H7 (cell line): ENCODE results near the gene NR5A2. TPM values are rescaled to one million over a fixed set of nuclear protein-coding genes. Genes with fewer than 3 reads are reported as not detected.

Experiments used
- DNase-seq: peaks from one replicate; pipeline ENCODE4 v3.0.0; 2012
- H3K27me3 ChIP-seq: 2 replicates; pipeline ENCODE4 v1.6.0; 2011; ENCODE audit warnings: mild to moderate bottlenecking, low read length; ENCODE audit not compliant: control insufficient read depth, insufficient read depth
- H3K36me3 ChIP-seq: replicated peaks from 2 replicates; pipeline ENCODE4 v1.5.1; 2011; ENCODE audit warnings: low read length; ENCODE audit not compliant: control insufficient read depth, insufficient read depth
- H3K4me3 ChIP-seq: 2 replicates; pipeline ENCODE4 v1.5.1; 2011; ENCODE audit warnings: low read depth, mild to moderate bottlenecking, control low read depth, low read length, moderate library complexity; ENCODE audit not compliant: insufficient read depth
- total RNA-seq: library from RNA; depleted of rRNA; stranded (reverse); fragments of >200 nt; shearing (Covaris generic); gene quantifications from 2 replicates; pipeline ENCODE4 v1.2.3, GENCODE V29; 2014; rRNA removed

The NR5A2 gene
- total RNA-seq = 13.2 and 13.9 TPM in 2 replicates

DNA sequence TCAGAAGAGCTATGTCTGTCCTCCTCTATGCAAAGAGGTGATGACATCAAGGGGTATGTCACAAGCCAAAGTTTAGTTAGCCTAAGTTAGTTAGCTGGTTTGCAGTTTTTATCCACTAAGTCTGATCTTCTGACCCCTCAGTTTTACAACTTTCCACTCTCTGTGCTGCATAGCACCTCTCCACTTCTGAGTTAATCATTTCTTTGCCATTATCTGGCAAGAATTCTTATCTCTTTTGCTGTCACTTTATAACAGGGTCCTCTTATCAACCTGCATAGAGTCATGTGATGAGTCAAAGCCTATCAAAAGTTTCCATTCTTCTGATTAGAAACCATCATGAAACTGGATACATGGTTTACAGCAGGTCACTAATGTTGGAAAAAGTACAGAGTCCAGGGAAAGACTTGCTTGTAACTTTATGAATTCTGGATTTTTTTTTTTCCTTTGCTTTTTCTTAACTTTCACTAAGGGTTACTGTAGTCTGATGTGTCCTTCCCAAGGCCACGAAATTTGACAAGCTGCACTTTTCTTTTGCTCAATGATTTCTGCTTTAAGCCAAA, at the start of gene NR5A2:
TSS of gene NR5A2 (plus strand) at position 447 of the 560 bp plus-strand sequence. CDS start 138 bp downstream, outside the sequence.
- no peak within 1 kb of the TSS; the same call in 1 of the 2 replicates for H3K4me3 ChIP-seq
- peaks cover 30% of the 10 kb centered on the region for H3K27me3 ChIP-seq
- no peak for DNase-seq
- no peaks in the 10 kb centered on the region for H3K36me3 ChIP-seq

GRCh38 chr1:199978408-199978940, 49.0 kb upstream of the NR5A2 start:
- Histone ChIP-seq H3K4me3 (no peak overlapping the region), H3K27me3 (no peaks in the 10 kb centered on the region), H3K36me3 (no peaks in the 10 kb centered on the region)
- DNase-seq = no peak

- Histone ChIP-seq H3K4me3 (no peak overlapping the region), H3K27me3 (no peaks in the 10 kb centered on the region), H3K36me3 (no peaks in the 10 kb centered on the region)
- no peak for DNase-seq
These were observed 48.4 kb upstream of the NR5A2 start for GRCh38 chr1:199979071-199979470.

DNA sequence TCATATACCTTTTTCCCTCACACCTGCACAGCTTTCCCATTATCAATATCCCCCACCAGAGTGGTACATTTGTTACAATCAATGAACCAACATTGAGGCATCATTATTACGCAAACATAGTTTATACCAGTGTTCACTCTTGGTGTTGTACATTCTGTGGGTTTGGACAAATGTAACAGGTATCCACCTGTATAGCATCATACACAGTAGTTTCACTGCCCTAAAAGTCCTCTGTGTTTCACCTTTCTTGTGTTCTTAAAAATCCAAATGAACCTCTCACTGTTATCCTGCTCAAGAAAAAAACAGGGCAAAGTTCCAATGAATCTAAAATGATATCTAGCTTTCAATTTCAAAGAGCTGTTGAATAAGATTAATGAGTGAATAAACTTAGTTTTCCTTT, 45.9 kb upstream of the NR5A2 start:
- no peaks in the 10 kb centered on the region for H3K36me3 ChIP-seq
- no peak for DNase-seq
- H3K27me3 ChIP-seq = no peaks in the 10 kb centered on the region
- H3K4me3 ChIP-seq = no peak overlapping the region

DNA sequence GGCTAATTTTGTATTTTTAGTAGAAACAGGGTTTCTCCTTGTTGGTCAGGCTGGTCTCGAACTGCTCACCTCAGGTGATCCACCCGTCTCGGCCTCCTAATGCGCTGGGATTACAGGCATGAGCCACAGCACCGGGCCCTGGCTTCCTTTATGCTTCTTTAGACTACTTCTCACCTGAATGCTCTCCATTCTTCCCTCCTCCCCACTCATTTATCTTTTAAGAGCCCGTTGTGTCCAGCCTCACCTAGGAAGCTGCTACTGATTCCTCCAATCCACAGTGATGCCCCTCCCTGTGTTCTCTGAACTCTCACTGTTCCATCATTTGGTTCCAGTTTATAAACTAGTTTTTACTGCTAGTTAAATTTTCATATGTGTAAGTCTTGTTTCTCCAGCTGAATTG, 44.9 kb upstream of the NR5A2 start:
- H3K36me3 ChIP-seq = no peaks in the 10 kb centered on the region
- DNase-seq = no peak
- H3K27me3 ChIP-seq = no peaks in the 10 kb centered on the region

DNA sequence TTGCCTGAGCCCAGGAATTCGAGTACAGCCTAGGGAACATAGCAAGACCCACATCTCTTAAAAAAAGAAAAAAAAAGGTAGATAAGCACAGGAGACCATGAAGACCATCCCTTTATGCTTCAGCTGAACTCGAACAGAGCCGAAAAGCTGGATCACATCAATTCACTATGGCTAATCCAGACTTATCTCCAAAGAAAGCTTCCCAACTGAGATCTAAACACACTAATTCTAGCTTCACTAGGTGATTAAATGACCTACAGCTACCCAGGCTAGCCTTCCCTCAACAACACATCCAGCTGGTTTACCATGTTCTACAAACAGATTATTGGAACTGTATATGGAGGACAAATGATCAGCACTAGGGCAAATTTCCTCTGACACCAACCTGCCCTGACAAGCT, 44.0 kb upstream of the NR5A2 start:
- no peaks in the 10 kb centered on the region for H3K27me3 ChIP-seq
- no peaks in the 10 kb centered on the region for H3K36me3 ChIP-seq
- DNase-seq = no peak
- H3K4me3 ChIP-seq = no peak overlapping the region

More for the DNA sequence above, 44.9 kb upstream of the NR5A2 start:
- H3K4me3 ChIP-seq = no peak overlapping the region

GRCh38 chr1:199995096-199995685, 32.3 kb upstream of the NR5A2 start:
- H3K27me3 ChIP-seq = no peaks in the 10 kb centered on the region
- no peaks in the 10 kb centered on the region for H3K36me3 ChIP-seq
- no peak for DNase-seq
- no peak overlapping the region for H3K4me3 ChIP-seq

- DNase-seq = no peak
- Histone ChIP-seq H3K27me3 (no peaks in the 10 kb centered on the region), H3K36me3 (no peaks in the 10 kb centered on the region), H3K4me3 (no peak overlapping the region)
These were observed 22.3 kb upstream of the NR5A2 start for GRCh38 chr1:200005165-200005564.

DNA sequence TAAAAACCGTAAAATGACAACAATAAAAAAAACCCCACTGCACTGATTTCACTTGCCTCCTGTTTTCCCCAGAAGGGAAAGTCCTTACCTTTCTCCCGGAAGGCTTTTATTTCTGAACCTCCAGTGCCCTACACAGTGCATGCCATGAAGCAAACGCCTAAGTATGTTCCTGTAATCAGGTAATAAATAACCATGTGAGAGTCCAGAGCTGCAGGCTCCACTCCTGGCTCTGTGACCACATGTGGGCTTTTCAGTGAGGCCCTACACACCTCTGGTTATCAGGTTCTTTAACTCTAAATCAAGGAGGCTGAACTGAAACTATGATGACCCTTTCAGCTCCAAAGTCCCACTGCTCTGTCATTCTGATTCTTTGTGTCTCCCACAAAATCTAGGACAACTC, 20.8 kb upstream of the NR5A2 start:
- no peak for DNase-seq

DNA sequence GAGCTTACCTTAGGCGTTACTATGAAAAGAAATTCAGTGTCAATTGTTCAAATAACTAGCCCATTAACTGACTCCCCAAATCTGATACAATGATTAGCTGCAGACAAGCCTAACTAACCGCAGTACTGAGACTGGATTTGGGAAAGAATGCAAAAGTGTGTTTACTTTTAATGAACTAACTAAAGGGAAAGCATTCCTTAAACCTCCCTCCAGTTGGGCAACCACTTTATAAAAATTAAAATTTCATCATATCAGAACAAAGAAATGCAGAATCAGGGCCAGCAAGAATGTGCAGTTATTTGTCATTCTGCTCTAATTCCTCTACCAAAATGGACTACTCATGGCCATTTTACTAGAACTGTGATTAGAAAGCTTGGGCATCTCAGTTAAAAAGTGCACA, 11.7 kb upstream of the NR5A2 start:
- Histone ChIP-seq H3K27me3 (no peaks in the 10 kb centered on the region), H3K4me3 (no peak overlapping the region), H3K36me3 (no peaks in the 10 kb centered on the region)
- DNase-seq = no peak

More for the DNA sequence above, 20.8 kb upstream of the NR5A2 start:
- Histone ChIP-seq H3K4me3 (no peak overlapping the region), H3K36me3 (no peaks in the 10 kb centered on the region), H3K27me3 (no peaks in the 10 kb centered on the region)

- Histone ChIP-seq H3K36me3 (no peaks in the 10 kb centered on the region), H3K27me3 (no peaks in the 10 kb centered on the region), H3K4me3 (no peak overlapping the region)
- DNase-seq = no peak
These were observed 5.8 kb upstream of the NR5A2 start for GRCh38 chr1:200021577-200022238.

- H3K4me3 ChIP-seq = no peak overlapping the region
- DNase-seq = no peak
- no peaks in the 10 kb centered on the region for H3K27me3 ChIP-seq
- H3K36me3 ChIP-seq = no peaks in the 10 kb centered on the region
These were observed 5.2 kb upstream of the NR5A2 start for GRCh38 chr1:200022239-200022804.

DNA sequence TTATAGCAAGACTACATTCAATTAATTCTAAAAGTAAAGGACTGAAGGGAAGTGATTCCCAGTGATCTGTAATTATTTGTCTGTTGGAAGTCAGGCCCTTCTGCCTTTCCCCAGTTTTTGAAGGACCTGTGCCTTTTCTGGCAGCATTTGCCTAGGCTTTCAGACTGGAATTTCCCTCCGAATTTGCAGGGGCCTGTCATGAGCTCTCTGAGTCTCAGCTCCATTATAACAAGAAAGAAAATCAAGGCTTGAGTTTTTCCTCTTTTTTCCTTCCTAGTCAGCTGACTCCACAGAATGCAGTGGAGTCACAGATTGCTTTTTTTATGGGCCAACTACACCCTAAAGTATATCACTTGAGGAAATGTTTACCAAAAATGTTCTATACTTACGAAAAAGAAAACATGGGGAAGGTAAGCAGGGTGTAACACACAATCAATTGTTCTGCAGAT, 1.1 kb downstream of the NR5A2 start:
- Histone ChIP-seq H3K4me3 (peak overlapping the region; percentile 74), H3K27me3 (peaks cover 41% of the 10 kb centered on the region), H3K36me3 (no peaks in the 10 kb centered on the region)
- peak; percentile 33 for DNase-seq

GRCh38 chr1:200029035-200029821, 1.7 kb downstream of the NR5A2 start:
- H3K27me3 ChIP-seq = peaks cover 47% of the 10 kb centered on the region
- peak overlapping the region; percentile 74 for H3K4me3 ChIP-seq
- DNase-seq = peak; percentile 90
- no peaks in the 10 kb centered on the region for H3K36me3 ChIP-seq
